Measurements from ENCODE around the gene FUT9. TPM values are rescaled to one million over a fixed set of nuclear protein-coding genes. Genes with fewer than 3 reads are reported as not detected.
"Not testable (repeated sequence)": the region's sequence is repeated elsewhere in the genome, so short reads cannot be mapped to it uniquely, and the experiment has no call there.

FUT9 gene
- polyA plus RNA-seq, 3 donors = 3.3 to 5.2 (median 4.0) TPM

DNA sequence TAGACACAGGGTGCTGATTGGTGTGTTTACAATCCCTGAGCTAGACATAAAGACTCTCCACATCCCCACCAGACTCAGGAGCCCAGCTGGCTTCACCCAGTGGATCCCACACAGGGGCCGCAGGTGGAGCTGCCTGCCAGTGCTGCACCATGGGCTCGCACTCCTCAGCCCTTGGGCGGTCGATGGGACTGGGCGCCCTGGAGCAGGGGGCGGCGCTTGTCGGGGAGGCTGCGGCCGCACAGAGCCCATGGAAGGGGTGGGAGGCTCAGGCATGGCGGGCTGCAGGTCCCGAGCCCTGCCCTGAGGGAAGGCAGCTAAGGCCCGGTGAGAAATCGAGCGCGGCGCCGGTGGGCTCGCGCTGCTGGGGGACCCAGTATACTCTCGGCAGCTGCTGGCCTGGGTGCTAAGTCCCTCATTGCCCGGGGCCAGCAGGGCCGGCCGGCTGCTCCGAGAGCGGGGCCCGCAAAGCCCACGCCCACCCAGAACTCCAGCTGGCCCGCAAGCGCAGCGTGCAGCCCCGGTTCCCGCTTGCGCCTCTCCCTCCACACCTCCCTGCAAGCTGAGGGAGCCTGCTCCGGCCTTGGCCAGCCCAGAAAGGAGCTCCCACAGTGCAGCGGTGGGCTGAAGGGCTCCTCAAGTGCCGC, 245.1 kb downstream of the FUT9 start:
- DNase-seq (ENCODE audit: low read depth in 3 of 3, low spot score in 2 of 3) = not testable (repeated sequence)
